ENCODE measurements around the gene LRP8. TPM values are rescaled to one million over a fixed set of nuclear protein-coding genes. Genes with fewer than 3 reads are reported as not detected.

The LRP8 gene
- total and polyA plus RNA-seq, 4 donors: 22.7 to 62.9 (median 48.1) TPM

- WGBS (ENCODE audit: insufficient coverage): 91% methylated on average over 2 of the region's 3 CpGs
Observed at GRCh38 chr1:53262000-53262399, 65.9 kb downstream of the LRP8 start.

GRCh38 chr1:53260631-53261247, 67.1 kb downstream of the LRP8 start:
- no peak for DNase-seq (ENCODE audit: low read depth in 4 of 6, low spot score in 6 of 6)
- Histone ChIP-seq H3K27ac (ENCODE audit: low read depth, low read length) (no peak overlapping the region), H3K4me1 (ENCODE audit: control insufficient read depth, insufficient read depth, low read length) (no peaks in the 10 kb centered on the region), H3K4me3 (ENCODE audit: low read depth, low read length) (no peak overlapping the region), H3K27me3 (ENCODE audit: control insufficient read depth, insufficient read depth, low read length) (no peaks in the 10 kb centered on the region), H3K36me3 (ENCODE audit: control insufficient read depth, insufficient read depth, low read length) (peaks cover 71% of the 10 kb centered on the region), H3K9me3 (ENCODE audit: control insufficient read depth, insufficient read depth, low read length) (no peaks in the 10 kb centered on the region)
- WGBS (ENCODE audit: insufficient coverage): 93% methylated on average over 2 of the region's 4 CpGs

More at GRCh38 chr1:53262000-53262399, 65.9 kb downstream of the LRP8 start:
- Histone ChIP-seq H3K36me3 (ENCODE audit: control insufficient read depth, insufficient read depth, low read length) (peaks cover 76% of the 10 kb centered on the region), H3K4me1 (ENCODE audit: control insufficient read depth, insufficient read depth, low read length) (no peaks in the 10 kb centered on the region), H3K4me3 (ENCODE audit: low read depth, low read length) (no peak overlapping the region), H3K27ac (ENCODE audit: low read depth, low read length) (no peak overlapping the region), H3K27me3 (ENCODE audit: control insufficient read depth, insufficient read depth, low read length) (no peaks in the 10 kb centered on the region), H3K9me3 (ENCODE audit: control insufficient read depth, insufficient read depth, low read length) (no peaks in the 10 kb centered on the region)
- no peak for DNase-seq (ENCODE audit: low read depth in 4 of 6, low spot score in 6 of 6)

GRCh38 chr1:53259932-53260331, 67.9 kb downstream of the LRP8 start:
- DNase-seq (ENCODE audit: low read depth in 4 of 6, low spot score in 6 of 6): no peak
- H3K27ac ChIP-seq (ENCODE audit: low read depth, low read length): no peak overlapping the region
- WGBS (ENCODE audit: insufficient coverage): no CpG with 5 or more reads among the region's 2 CpGs
- H3K36me3 ChIP-seq (ENCODE audit: control insufficient read depth, insufficient read depth, low read length): peaks cover 68% of the 10 kb centered on the region
- no peak overlapping the region for H3K4me3 ChIP-seq (ENCODE audit: low read depth, low read length)
- no peaks in the 10 kb centered on the region for H3K27me3 ChIP-seq (ENCODE audit: control insufficient read depth, insufficient read depth, low read length)
- no peaks in the 10 kb centered on the region for H3K9me3 ChIP-seq (ENCODE audit: control insufficient read depth, insufficient read depth, low read length)
- H3K4me1 ChIP-seq (ENCODE audit: control insufficient read depth, insufficient read depth, low read length): no peaks in the 10 kb centered on the region

- H3K27ac ChIP-seq (ENCODE audit: low read depth, low read length): no peak overlapping the region
- peaks cover 61% of the 10 kb centered on the region for H3K36me3 ChIP-seq (ENCODE audit: control insufficient read depth, insufficient read depth, low read length)
- no peaks in the 10 kb centered on the region for H3K4me1 ChIP-seq (ENCODE audit: control insufficient read depth, insufficient read depth, low read length)
- no peak overlapping the region for H3K4me3 ChIP-seq (ENCODE audit: low read depth, low read length)
- 100% methylated on average over 1 of the region's 1 CpG for WGBS (ENCODE audit: insufficient coverage)
- H3K27me3 ChIP-seq (ENCODE audit: control insufficient read depth, insufficient read depth, low read length): no peaks in the 10 kb centered on the region
- H3K9me3 ChIP-seq (ENCODE audit: control insufficient read depth, insufficient read depth, low read length): no peaks in the 10 kb centered on the region
- no peak for DNase-seq (ENCODE audit: low read depth in 4 of 6, low spot score in 6 of 6)
Observed at GRCh38 chr1:53258216-53258615, 69.7 kb downstream of the LRP8 start.

GRCh38 chr1:53257454-53258081, 70.3 kb downstream of the LRP8 start:
- Histone ChIP-seq H3K27me3 (ENCODE audit: control insufficient read depth, insufficient read depth, low read length) (no peaks in the 10 kb centered on the region), H3K9me3 (ENCODE audit: control insufficient read depth, insufficient read depth, low read length) (no peaks in the 10 kb centered on the region), H3K4me1 (ENCODE audit: control insufficient read depth, insufficient read depth, low read length) (no peaks in the 10 kb centered on the region), H3K4me3 (ENCODE audit: low read depth, low read length) (no peak overlapping the region), H3K27ac (ENCODE audit: low read depth, low read length) (no peak overlapping the region), H3K36me3 (ENCODE audit: control insufficient read depth, insufficient read depth, low read length) (peaks cover 54% of the 10 kb centered on the region)
- DNase-seq (ENCODE audit: low read depth in 4 of 6, low spot score in 6 of 6): peak in 1 of 6 donors; percentile 76
- 90% methylated on average over 3 of the region's 5 CpGs for WGBS (ENCODE audit: insufficient coverage)

- peaks cover 52% of the 10 kb centered on the region for H3K36me3 ChIP-seq (ENCODE audit: control insufficient read depth, insufficient read depth, low read length)
- peak in 1 of 6 donors; percentile 70 for DNase-seq (ENCODE audit: low read depth in 4 of 6, low spot score in 6 of 6)
Observed at GRCh38 chr1:53256511-53257453, 71.1 kb downstream of the LRP8 start.

GRCh38 chr1:53255031-53255430, 72.8 kb downstream of the LRP8 start:
- WGBS (ENCODE audit: insufficient coverage): 100% methylated on average over 4 of the region's 4 CpGs

More at GRCh38 chr1:53256511-53257453, 71.1 kb downstream of the LRP8 start:
- no peak overlapping the region for H3K27ac ChIP-seq (ENCODE audit: low read depth, low read length)
- no peaks in the 10 kb centered on the region for H3K9me3 ChIP-seq (ENCODE audit: control insufficient read depth, insufficient read depth, low read length)
- H3K4me3 ChIP-seq (ENCODE audit: low read depth, low read length): no peak overlapping the region
- H3K27me3 ChIP-seq (ENCODE audit: control insufficient read depth, insufficient read depth, low read length): no peaks in the 10 kb centered on the region
- 86% methylated on average over 9 of the region's 11 CpGs for WGBS (ENCODE audit: insufficient coverage)
- no peaks in the 10 kb centered on the region for H3K4me1 ChIP-seq (ENCODE audit: control insufficient read depth, insufficient read depth, low read length)

GRCh38 chr1:53254011-53254640, 73.7 kb downstream of the LRP8 start:
- Histone ChIP-seq H3K36me3 (ENCODE audit: control insufficient read depth, insufficient read depth, low read length) (peaks cover 60% of the 10 kb centered on the region), H3K4me3 (ENCODE audit: low read depth, low read length) (no peak overlapping the region), H3K9me3 (ENCODE audit: control insufficient read depth, insufficient read depth, low read length) (no peaks in the 10 kb centered on the region), H3K4me1 (ENCODE audit: control insufficient read depth, insufficient read depth, low read length) (peaks cover 4% of the 10 kb centered on the region), H3K27ac (ENCODE audit: low read depth, low read length) (no peak overlapping the region), H3K27me3 (ENCODE audit: control insufficient read depth, insufficient read depth, low read length) (no peaks in the 10 kb centered on the region)
- WGBS (ENCODE audit: insufficient coverage): 75% methylated on average over 3 of the region's 4 CpGs
- DNase-seq (ENCODE audit: low read depth in 4 of 6, low spot score in 6 of 6): no peak

More at GRCh38 chr1:53255031-53255430, 72.8 kb downstream of the LRP8 start:
- H3K4me1 ChIP-seq (ENCODE audit: control insufficient read depth, insufficient read depth, low read length): no peaks in the 10 kb centered on the region
- H3K4me3 ChIP-seq (ENCODE audit: low read depth, low read length): no peak overlapping the region
- no peaks in the 10 kb centered on the region for H3K9me3 ChIP-seq (ENCODE audit: control insufficient read depth, insufficient read depth, low read length)
- H3K27ac ChIP-seq (ENCODE audit: low read depth, low read length): no peak overlapping the region
- DNase-seq (ENCODE audit: low read depth in 4 of 6, low spot score in 6 of 6): no peak
- H3K36me3 ChIP-seq (ENCODE audit: control insufficient read depth, insufficient read depth, low read length): peaks cover 60% of the 10 kb centered on the region
- H3K27me3 ChIP-seq (ENCODE audit: control insufficient read depth, insufficient read depth, low read length): no peaks in the 10 kb centered on the region

- Histone ChIP-seq H3K36me3 (ENCODE audit: control insufficient read depth, insufficient read depth, low read length) (peaks cover 49% of the 10 kb centered on the region), H3K27ac (ENCODE audit: low read depth, low read length) (no peak overlapping the region), H3K4me1 (ENCODE audit: control insufficient read depth, insufficient read depth, low read length) (peaks cover 4% of the 10 kb centered on the region), H3K4me3 (ENCODE audit: low read depth, low read length) (no peak overlapping the region), H3K27me3 (ENCODE audit: control insufficient read depth, insufficient read depth, low read length) (no peaks in the 10 kb centered on the region), H3K9me3 (ENCODE audit: control insufficient read depth, insufficient read depth, low read length) (no peaks in the 10 kb centered on the region)
- DNase-seq (ENCODE audit: low read depth in 4 of 6, low spot score in 6 of 6): no peak
- 94% methylated on average over 4 of the region's 4 CpGs for WGBS (ENCODE audit: insufficient coverage)
Observed at GRCh38 chr1:53250325-53250724, 77.5 kb downstream of the LRP8 start.

All from spinal cord (tissue), 10 donors.